ENCODE data around the gene KCNG1. TPM values are rescaled to one million over a fixed set of nuclear protein-coding genes. Genes with fewer than 3 reads are reported as not detected.

The KCNG1 gene
- total RNA-seq, 1 donor from 2014 or later = 9.9 TPM

DNA sequence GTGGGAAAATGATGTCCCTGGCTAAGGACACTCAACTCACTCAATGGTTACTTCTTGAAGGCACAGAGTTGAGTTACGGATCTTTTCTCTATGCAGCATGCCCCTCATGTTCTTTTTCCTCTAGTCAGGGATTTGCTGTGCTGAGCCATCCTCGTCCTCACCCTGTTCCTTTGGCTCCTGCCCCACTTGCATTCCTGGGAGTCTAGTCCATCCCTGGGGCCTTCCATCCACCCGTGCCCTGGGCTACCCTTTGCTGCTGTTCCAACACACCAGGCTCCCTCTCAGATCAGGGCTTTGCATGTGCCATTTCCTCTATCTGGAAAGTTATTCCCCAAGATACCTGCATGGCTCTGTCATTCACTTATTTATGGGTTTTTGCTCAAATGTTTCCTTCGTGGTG lies 13.3 kb upstream of the KCNG1 start:
- ATAC-seq = no peak

DNA sequence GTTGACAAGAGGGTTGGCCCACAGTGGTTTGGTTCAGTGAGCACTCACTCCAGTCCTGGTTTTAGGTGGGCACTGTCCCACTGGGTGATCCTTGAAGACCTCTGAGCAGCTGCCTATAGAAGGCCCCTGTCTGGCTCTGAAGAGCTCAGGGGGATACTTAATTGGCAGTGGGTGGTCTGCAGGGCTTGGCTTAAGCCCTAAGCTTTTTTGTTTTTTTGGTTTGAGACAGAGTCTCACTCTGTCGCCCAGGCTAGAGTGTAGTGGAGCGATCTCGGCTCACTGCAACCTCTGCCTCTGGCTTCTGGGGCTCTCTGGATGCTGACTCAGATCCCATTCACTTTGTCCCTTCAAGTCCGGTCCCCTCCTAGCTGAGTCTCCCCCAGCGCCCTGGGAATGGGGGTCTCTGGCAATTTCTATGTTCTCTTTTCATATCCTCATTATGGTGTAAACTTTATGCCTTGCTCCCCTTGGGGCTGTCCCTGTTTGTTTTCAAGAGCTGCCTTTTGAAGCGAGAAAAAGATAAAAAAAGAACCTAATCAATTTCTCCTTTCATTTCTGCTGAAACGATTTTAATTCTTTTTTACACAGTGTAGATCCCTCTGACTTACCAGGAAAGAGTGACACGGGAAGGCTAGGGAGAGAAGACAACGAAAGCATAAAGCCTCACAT lies 12.2 kb upstream of the KCNG1 start:
- no peak for ATAC-seq

DNA sequence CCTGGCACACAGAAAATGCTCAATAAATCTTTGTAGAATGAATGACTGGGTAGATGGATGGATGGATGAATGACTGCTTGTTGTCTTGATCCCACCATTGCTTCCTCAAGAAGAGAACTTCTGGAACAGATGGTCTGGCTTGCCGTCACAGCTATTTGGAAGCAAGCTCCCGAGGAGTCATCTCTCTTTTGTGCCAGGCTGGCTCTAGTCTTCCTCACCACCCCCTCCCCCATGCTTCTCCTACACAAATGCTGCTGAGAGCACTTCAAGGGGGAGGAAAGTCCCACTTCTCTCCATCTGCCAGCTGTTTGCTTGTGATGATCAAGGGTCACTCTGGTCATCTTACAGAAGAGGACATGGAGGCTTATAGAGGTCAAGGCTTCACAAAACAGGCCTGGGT lies 11.6 kb upstream of the KCNG1 start:
- ATAC-seq = no peak

DNA sequence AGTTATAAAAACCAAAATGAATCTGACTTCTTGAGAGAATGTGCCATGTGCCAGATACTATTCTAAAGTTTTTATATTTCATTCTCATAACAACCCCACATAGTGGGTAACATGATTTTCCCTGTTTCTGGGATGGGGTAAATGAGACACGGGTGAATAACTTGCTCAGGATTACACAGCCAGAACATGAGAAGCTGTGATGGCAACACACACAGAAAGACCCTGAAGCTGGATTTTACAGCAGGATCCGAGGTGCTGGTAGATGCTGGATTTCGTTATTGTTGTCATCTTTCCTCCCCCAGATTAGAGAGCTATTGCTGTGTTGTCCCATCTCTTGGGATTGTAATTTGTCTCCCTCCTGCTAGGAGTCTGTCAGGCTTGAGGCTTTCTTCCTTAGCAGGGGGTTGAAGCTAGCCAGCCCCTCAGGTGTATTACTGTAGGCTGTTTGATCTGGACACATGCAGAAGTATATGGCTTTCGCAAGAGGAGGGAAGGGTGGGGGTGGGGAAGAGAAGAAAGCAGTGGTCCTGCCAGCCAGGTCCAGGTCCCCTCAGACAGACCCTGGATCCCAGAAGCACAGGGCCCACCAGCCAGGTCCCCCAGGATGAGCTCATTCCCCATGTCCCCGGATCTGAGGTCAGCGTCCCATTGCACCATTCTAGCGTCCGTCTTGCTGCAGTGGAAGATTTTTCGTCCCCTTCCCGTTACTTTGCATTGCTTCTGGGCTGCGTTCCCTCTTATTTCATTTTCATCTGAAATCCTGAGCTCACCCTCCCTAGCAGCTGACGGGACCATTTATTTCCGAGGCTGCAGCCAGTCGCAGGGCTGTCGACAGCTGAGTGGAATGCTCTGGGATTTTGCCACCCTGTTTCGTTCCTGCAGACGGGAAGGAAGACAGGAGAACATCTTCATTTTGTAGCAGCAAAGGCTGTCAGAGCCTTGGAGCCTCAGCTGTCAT lies 7.3 kb upstream of the KCNG1 start:
- ATAC-seq = no peak

DNA sequence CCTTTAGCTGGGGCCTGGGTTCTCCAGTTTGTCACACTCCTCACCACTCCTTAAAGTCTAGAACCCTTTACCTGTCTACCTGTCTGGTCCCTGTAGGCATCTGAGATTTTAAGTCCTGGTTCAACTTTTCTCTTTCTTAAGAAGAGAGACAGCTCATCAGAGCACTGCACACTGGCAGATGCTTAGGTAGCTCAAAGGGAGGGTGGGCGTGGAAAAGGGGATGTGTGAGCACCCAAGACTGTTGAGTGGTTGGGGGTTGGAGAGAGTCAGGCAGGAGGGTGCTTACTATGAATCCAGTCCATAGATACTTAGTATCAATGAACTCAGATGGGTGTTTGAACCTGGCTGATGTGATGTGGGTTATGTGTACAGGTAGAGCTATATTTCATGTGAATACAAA lies 6.6 kb upstream of the KCNG1 start:
- ATAC-seq = no peak

DNA sequence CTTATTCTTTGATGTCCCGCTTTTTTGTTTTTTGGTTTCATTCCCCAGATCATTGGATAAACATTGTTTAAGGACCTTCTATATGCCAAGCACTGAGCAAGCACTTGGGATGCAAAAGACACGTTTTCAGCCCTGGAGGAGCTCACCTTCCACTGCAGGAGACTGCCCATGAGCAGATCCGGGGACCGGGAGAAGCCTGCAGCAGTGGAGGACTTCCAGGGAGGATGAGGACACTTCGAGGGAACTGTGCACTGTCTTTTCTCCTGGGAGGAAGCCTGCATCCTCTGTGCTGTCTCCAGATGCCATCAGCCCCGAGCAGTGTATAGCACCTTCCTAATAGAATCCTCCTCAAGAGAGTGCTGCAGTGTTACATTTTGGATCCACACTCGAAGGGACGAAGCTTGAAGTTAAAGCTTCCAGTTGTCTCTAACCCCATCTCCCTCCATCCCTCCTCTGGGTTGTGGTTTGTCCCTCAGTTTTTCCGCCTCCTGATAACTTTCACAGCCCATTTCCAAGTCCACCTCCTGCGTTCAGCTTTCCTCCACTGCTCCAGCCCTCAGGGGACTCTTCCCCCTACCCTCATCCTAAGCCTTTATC lies 5.8 kb upstream of the KCNG1 start:
- ATAC-seq = no peak

DNA sequence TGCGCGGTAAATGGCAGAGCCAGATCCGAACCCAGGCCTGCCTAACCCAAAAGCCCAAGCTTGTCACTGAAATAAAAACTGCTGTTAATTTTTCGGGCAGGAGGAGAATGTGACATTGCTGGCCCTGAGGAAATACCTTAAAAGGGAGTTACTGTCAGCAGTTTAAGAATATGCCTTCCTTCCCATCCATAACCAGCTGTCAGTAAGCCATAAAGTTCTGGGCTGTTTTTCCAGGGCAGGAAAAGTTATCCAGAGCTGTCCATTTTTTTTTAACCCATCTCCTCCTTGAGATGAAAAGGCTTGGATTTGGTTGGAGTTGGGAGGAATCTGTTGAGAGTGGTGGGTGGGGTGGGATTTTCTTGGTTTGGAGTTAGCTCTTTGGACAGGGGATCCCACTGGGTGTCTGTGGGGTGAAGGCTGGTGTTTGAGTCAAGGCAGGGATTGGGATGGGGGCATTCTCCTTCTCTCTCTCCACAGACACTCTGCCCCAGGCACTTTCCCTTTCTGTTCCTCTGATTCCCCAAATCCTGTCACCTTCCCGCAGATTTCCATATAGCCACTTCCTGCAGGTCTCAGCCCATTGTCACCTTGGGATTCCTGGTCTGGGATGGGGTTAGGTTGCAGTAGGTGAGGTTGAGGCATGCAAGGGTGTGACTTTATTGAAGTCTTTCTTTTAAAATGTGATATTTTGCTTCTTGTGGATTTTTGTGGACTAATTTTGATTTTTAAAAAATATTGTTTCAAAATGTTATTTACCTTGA lies 4.3 kb upstream of the KCNG1 start:
- no peak for ATAC-seq

DNA sequence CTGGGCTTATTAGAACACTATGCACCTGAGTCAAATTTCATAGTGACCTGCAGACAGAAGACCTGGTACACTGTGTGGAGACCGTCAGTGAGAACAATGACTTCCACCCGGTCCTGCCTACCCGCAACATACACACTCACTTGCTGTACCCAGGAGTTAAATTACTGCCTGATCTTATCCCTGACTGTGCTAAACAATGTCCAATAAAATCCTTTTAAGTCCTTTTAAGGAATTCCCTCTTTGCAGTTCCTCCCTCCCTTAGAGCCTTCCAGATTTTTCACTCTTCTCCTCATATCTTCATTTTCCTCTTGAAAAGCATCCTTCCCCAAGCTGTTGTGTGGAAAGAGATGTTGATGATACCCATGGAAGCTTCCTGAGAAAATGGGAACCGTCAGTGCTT lies 3.4 kb upstream of the KCNG1 start:
- ATAC-seq = no peak

DNA sequence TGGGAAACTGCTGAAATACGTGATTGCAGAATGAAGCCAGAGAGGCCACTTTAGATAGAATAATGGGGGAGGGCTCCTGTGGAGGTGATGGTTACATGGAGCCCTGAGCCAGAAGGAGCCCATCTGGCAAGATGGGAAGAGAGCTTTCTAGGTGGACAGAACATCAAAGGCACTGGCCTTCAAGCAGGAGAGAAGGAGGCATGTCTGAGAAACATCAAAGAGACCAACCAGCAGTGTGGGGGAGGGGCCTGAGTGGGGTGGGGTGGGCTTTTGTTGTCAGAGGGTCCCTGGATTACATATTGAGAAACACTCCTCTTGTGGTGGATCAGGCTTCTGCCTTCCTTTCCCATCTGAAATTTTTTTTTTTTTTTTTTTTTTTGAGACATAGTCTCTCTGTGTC lies 1.9 kb upstream of the KCNG1 start:
- ATAC-seq = no peak

DNA sequence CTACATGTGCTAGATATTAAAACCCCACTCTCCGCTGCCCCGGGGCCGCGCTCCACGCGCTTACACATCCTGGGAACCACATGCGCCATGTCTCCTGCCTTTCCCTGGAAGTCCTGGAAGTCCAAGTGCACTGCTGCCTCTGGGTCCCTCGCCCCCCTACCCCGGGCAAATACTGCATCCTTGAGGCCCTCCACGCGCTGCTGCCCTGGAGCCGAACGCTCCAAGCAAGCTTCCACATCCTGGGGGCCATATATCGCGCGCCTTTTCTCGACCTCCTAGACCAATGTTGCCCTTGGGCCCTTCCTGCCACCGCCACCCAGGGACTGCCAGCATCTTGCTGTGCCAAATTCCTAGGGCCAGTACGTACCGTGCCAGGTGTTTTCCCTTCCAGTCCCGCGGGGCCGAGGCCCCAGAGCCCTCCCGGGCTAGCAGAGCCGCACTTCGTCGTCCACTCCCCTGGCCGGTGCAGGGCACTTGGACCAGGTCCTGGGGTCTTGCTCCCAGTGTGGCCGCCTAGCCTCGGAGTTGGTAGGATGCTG lies 779 bp upstream of the KCNG1 start:
- no peak for ATAC-seq

DNA sequence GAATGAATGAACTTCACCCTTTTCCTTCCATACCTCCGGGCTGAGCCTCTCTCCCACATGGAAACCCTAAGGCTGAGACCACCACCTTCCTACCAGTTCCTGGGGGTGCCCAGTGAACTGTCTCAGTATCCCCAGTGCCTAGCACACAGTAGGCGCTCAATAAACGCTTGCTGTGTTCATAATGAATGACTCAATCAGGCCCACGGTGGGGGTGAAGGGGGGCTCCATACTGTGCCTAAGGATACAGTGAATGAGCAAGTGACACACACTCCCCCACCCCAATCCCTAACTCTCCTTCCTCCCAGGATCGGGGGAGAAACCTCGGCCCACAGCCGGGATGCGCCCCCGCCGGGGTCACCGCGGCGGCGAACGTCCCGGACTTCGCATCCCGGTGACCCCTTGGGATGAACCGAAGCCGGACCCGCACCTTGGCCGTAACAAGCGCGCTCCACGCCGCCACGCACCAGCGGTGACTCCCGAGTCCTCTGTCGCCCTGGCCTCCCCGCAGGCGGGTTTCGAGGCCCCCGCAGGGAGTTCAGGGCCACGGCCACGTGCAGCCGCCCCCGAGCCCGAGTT lies 592 bp downstream of the KCNG1 start:
- ATAC-seq = peak; percentile 10

DNA sequence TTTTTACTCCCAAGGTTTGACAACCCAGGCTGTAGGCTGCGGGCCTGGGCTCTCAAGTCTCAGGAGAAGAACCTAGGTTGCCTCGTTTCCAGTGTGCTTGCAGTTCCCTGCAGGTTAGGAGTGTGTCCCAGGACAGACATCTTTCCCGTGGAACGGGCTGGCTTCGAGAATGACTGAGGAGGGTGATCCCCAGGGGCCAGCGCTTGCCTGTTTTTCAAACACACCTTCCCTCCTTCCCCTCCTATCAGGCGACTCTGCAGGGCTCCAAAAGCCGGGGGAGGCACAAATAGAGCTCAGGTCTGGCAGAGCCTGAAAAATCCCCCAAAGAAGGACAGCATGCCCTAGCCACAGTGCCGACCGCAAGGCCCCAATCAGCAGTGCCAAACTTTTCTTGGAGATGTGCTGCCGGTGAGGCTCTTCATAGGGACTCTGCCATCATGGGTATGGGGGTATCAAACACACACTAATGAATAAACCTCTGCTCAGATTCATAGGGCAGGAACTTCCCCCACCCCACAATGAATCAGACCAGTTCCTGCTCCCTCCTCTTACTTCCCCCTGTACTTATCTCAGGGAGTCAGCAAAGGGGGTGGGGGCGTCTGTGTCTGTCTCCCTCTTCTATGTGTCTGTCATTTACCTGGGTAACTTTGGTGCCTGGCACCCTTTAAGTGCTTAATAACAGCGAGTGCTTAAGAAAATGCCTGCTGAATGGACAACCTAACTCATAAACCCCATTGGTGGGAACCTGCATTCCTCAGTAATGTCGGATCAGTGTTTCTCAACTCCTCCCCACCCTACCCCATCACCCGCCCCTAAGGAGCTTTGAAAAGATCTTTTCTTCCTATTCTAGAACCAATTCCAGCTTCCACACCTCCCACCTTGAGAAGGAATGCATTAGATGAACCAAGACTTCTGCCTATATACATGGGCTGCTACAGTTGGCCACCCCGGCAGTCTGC lies 1.6 kb downstream of the KCNG1 start:
- no peak for ATAC-seq

DNA sequence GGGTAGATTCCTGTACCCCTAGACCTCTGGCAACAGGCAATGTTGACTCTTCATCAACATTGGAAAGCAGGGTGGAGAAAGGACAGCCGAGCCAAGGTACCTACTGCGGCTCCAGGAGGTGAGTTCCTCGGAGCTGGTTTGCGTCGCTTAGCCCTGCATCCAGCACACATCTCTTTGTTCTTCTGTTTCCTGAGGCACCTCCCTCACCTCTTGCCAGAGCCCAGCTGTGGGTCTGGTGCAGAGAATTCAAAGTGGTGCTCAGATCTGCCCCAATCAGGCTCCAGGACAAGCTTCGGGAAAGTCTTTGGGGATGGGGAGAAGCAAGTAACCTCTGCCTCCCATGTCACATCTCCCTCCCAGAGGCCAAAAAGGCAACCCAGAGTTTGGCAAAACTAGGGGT lies 2.2 kb downstream of the KCNG1 start:
- ATAC-seq = no peak

DNA sequence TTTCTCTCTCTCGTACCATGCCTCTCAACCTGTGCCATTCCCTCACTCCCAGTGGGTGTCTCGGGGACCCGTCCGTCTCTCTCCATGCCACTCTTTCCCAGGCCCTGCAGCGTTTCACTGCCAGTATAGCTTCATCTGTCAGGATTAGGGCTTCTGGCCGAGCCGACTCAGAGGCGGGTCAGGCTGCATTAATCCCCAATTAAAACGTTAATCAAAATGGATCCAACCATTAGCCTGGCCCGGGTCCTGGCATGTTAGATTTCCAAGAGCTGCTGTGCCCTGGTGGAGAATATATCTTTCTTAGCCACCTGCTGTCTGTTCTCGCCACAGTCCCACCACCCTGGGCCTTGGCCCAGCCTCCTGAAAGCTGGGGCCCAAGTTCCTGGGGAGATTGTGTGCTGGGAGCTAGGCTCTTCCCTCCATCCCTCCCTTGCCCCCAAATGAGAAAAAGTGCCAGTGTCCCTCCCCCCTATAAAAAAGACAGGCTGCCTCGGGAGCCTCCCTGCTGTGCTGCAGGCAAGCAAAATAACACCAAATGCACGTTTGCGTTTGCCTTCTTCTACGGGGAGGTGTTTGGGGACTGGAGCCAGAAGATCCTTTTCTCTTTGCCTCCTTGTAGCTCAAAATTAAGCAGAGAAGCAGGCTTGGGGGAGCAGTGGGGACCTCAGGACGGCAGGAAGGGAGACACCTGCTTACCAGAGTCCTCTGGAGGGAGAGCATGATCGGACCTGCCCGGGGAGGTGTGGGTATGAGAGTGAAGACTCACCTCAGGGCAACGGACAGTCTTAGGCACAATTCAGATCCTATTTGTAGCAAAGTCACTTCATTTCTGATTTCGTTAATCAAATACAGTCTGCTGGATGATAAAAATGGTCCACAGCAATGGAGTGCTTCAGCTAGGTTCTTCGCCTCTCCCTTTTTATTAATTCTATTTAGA lies 3.0 kb downstream of the KCNG1 start:
- no peak for ATAC-seq

DNA sequence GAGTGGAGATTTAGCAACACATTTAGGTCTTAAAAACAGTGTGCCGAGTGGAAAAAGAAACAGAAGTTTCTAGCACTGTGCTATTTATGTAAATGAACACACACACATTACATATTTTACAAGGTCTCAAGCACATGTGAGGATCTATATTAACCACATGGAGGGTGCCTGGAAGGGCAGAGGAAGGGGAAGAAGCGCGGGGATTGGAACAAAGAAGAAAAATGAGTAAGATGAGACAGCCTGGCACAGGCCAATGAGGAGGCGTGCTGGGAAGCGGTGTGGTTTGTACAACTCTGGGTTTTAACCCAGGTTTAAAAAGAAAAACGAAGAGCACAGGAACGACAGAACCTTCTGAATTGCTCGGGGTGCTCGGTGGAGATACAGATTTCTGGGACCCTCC lies 5.7 kb downstream of the KCNG1 start:
- ATAC-seq = no peak

DNA sequence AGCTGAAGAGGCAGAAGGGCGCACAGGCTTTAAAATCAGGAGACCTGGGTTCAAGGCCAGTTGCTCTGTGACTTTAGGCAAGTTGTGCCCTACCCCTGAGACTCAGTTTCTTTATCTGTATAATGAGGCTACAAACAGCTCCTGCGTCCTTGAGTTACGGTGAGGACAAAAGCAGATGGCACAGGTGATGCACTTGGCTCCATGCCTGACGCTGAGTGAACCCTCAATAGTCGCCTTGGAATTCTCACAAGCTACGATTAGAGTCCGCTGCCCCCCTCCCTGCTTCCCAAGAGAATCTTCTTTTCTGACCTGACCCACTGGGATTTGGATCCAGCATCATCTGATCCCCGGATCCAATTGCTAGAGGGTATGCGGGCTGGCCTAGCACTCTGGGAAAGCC lies 6.4 kb downstream of the KCNG1 start:
- ATAC-seq = no peak

DNA sequence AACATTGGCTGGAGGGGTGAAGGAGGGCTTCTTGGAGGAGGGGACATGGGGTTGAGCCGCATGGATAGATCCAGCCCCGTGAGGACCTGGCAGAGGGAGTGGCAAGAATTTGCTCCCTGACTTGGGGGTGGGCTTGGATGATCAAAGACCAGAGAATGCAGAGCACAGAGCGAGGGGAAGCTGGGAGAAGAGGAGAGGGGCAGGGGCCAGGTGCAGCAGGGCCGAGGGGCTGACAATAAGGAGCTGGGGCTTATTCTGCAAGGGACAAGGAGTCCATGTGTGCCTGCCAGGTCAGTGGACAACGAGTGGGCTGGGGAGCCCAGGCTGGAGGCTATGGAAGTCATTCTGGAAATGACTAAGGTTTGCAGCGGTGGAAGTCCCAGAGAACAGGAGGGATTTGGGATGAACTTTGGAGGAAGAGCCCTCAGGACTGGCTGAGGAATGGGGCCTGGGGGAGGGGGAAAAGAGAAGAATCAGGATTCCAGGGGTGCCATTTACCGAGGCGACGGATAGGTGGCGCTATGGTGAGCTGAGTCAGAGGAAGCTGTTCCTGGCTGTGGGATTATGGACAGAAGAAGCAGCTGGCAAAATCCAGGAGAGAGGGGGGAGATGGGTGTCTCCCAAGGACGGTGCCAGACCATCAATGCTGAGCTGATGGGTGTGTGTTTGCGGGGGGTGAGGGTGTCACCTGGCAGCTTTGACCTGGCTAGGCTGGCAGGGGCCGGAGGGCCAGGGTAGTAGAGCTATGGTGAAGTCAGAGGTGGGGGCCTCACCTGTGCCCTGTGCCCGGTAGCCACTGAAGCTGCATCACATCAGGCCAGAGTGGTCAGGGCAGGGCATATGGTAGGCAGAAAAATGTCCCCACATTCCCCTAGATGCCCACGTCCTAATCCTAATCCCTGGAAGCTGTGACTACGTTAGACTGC lies 7.8 kb downstream of the KCNG1 start:
- peak; percentile 66 for ATAC-seq

DNA sequence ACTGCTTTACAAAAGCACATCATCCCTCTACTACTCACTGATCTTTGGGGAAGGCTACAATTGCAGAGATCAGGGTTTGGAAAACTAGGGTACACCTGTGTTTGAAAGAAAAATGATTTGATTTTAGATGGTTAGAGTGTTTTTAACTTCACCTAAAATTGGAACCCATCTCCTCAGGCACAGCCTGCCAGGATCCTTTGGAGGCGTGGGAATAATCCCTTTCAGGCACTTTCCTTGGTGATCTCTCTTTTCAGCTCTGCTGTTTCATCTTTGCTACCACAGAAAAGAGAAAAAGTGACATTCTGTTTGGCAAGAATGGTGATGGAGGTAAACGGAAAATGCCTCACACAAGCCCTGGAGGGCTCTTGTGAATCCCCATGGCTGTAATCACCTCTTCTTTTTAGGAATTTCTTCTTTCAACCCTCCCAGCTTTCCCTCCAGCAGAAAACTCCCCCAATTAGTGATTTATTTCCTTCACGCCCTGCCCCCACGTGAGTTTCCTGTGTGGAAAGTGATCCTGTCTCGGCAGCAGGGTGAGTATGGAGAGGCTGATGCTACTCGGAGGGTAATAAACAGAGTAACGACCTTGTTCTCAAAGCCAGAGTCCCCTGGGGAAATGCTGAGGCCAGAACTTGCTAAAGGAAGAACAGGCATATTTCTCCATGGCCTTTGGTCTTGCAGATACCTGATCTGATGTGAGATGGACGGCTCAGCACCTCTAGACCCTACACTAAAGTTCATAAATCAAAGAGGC lies 9.2 kb downstream of the KCNG1 start:
- ATAC-seq = no peak
